H9 (cell line): Measurements from ENCODE around the gene CCSER2. TPM values are rescaled to one million over a fixed set of nuclear protein-coding genes. Genes with fewer than 3 reads are reported as not detected.

Experiments used
- DNase-seq: peaks from one replicate; pipeline ENCODE4 v3.0.0-alpha.2; 2017
- H2AFZ ChIP-seq: one replicate; pipeline ENCODE4 v1.6.1; 2013; ENCODE audit warnings: mild to moderate bottlenecking, low read length, control low read depth, moderate library complexity
- H2AK5ac ChIP-seq: 2 replicates; pipeline ENCODE4 v1.6.1; 2013; ENCODE audit warnings: low read length, control low read depth, mixed read lengths; ENCODE audit not compliant: insufficient read length
- H2BK120ac ChIP-seq: one replicate; pipeline ENCODE4 v1.6.1; 2013; ENCODE audit warnings: low read depth, mild to moderate bottlenecking, low read length, control low read depth, inconsistent platforms; ENCODE audit not compliant: poor library complexity, severe bottlenecking
- H2BK12ac ChIP-seq: 2 replicates; pipeline ENCODE4 v1.6.1; 2013; ENCODE audit warnings: low read length, control low read depth, mixed read lengths, low read depth; ENCODE audit not compliant: insufficient read length
- H2BK15ac ChIP-seq: 2 replicates; pipeline ENCODE4 v1.6.1; 2013; ENCODE audit warnings: low read depth, low read length, control low read depth
- H2BK20ac ChIP-seq: one replicate; pipeline ENCODE4 v1.6.1; 2013; ENCODE audit warnings: low read depth, mild to moderate bottlenecking, low read length, control low read depth, inconsistent platforms; ENCODE audit not compliant: poor library complexity, severe bottlenecking
- H2BK5ac ChIP-seq: 2 replicates; pipeline ENCODE4 v1.6.1; 2013; ENCODE audit warnings: low read length, control low read depth, mixed read lengths; ENCODE audit not compliant: insufficient read length
- H3K14ac ChIP-seq: 2 replicates; pipeline ENCODE4 v1.6.1; 2013; ENCODE audit warnings: low read length, control low read depth; ENCODE audit not compliant: insufficient read depth
- H3K18ac ChIP-seq: 2 replicates; pipeline ENCODE4 v1.6.1; 2013; ENCODE audit warnings: low read depth, mild to moderate bottlenecking, mixed read lengths, low read length, control low read depth; ENCODE audit not compliant: insufficient read length
- H3K23ac ChIP-seq: 2 replicates; pipeline ENCODE4 v1.6.1; 2013; ENCODE audit warnings: low read length, control low read depth, mixed read lengths, low read depth; ENCODE audit not compliant: insufficient read length
- H3K23me2 ChIP-seq: 2 replicates; pipeline ENCODE4 v1.6.1; 2013; ENCODE audit warnings: low read depth, mild to moderate bottlenecking, mixed read lengths, low read length, control low read depth; ENCODE audit not compliant: insufficient read length, poor library complexity, severe bottlenecking
- H3K27ac ChIP-seq: 2 replicates; pipeline ENCODE4 v1.5.1; 2013; ENCODE audit warnings: low read length, control low read depth, mixed read lengths, low read depth; ENCODE audit not compliant: insufficient read length
- H3K27me3 ChIP-seq: 2 replicates; pipeline ENCODE4 v1.6.1; 2013; ENCODE audit warnings: low read length, control low read depth, inconsistent platforms; ENCODE audit not compliant: insufficient read depth
- H3K4ac ChIP-seq: 2 replicates; pipeline ENCODE4 v1.6.1; 2013; ENCODE audit warnings: low read depth, mild to moderate bottlenecking, control low read depth, inconsistent platforms, low read length, moderate library complexity
- H3K4me1 ChIP-seq: 2 replicates; pipeline ENCODE4 v1.6.1; 2013; ENCODE audit warnings: low read length, control low read depth, inconsistent platforms; ENCODE audit not compliant: insufficient read depth
- H3K4me2 ChIP-seq: 2 replicates; pipeline ENCODE4 v1.6.1; 2013; ENCODE audit warnings: low read length, control low read depth, mixed read lengths; ENCODE audit not compliant: insufficient read length, insufficient read depth
- H3K56ac ChIP-seq: 2 replicates; pipeline ENCODE4 v1.6.1; 2013; ENCODE audit warnings: low read depth, mild to moderate bottlenecking, mixed read lengths, low read length, control low read depth; ENCODE audit not compliant: insufficient read length
- H3K79me1 ChIP-seq: 2 replicates; pipeline ENCODE4 v1.6.1; 2013; ENCODE audit warnings: low read depth, mild to moderate bottlenecking, moderate library complexity, low read length, control low read depth, inconsistent platforms; ENCODE audit not compliant: insufficient read depth, poor library complexity, severe bottlenecking
- H3K79me2 ChIP-seq: 2 replicates; pipeline ENCODE4 v1.6.1; 2013; ENCODE audit warnings: low read length, control low read depth, inconsistent platforms; ENCODE audit not compliant: insufficient read depth
- H3K9ac ChIP-seq: 2 replicates; pipeline ENCODE4 v1.6.1; 2013; ENCODE audit warnings: low read length, control low read depth, mixed read lengths; ENCODE audit not compliant: insufficient read length; ENCODE audit errors: extremely low read depth
- H3K9me3 ChIP-seq: one replicate; pipeline ENCODE4 v1.6.1; 2013; ENCODE audit warnings: low read depth, low read length, inconsistent platforms; ENCODE audit not compliant: control insufficient read depth
- H3T11ph ChIP-seq: one replicate; pipeline ENCODE4 v1.6.1; 2013; ENCODE audit warnings: mild to moderate bottlenecking, low read length, control low read depth, inconsistent platforms
- H4K20me1 ChIP-seq: one replicate; pipeline ENCODE4 v1.6.1; 2013; ENCODE audit not compliant: control insufficient read depth, insufficient read length, insufficient read depth
- H4K5ac ChIP-seq: 2 replicates; pipeline ENCODE4 v1.6.1; 2013; ENCODE audit warnings: low read depth, mild to moderate bottlenecking, mixed read lengths, low read length, control low read depth; ENCODE audit not compliant: insufficient read length
- H4K8ac ChIP-seq: replicated peaks from 2 replicates; pipeline ENCODE4 v1.6.1; 2013; ENCODE audit warnings: low read length, control low read depth, mixed read lengths, low read depth; ENCODE audit not compliant: insufficient read length
- H4K91ac ChIP-seq: 2 replicates; pipeline ENCODE4 v1.6.1; 2013; ENCODE audit warnings: low read depth, mild to moderate bottlenecking, moderate library complexity, mixed read lengths, low read length, control low read depth; ENCODE audit not compliant: insufficient read length
- H3K27ac Mint-ChIP-seq, 3 experiments: 2 replicates in 2 of 3; 3 replicates in 1 of 3; pipeline ENCODE4 v1.8.0; 2020 to 2021; ENCODE audit warnings: mixed read lengths in 3 of 3, mild to moderate bottlenecking in 1 of 3, moderate library complexity in 1 of 3
- H3K27me3 Mint-ChIP-seq: 2 replicates; pipeline ENCODE4 v1.8.0; 2021; ENCODE audit warnings: low read depth, mild to moderate bottlenecking, moderate library complexity, mixed read lengths
- H3K36me3 Mint-ChIP-seq, 3 experiments: 2 replicates in 2 of 3; 3 replicates in 1 of 3; pipeline ENCODE4 v1.8.0; 2020 to 2021; ENCODE audit warnings: low read depth in 3 of 3, mixed read lengths in 3 of 3; ENCODE audit not compliant: insufficient read depth in 1 of 3
- H3K4me1 Mint-ChIP-seq, 2 experiments: 2 replicates each; pipeline ENCODE4 v1.8.0; 2020; ENCODE audit warnings: mixed read lengths in 2 of 2
- H3K4me3 Mint-ChIP-seq, 2 experiments: 2 replicates in 1 of 2; 3 replicates in 1 of 2; pipeline ENCODE4 v1.8.0; 2020 to 2021; ENCODE audit warnings: mild to moderate bottlenecking in 2 of 2, mixed read lengths in 2 of 2, moderate library complexity in 1 of 2
- H3K9me3 Mint-ChIP-seq, 2 experiments: 2 replicates in 1 of 2; 3 replicates in 1 of 2; pipeline ENCODE4 v1.8.0; 2020; ENCODE audit warnings: mild to moderate bottlenecking in 2 of 2, mixed read lengths in 2 of 2, moderate library complexity in 1 of 2
- total RNA-seq: library from RNA; stranded (reverse); gene quantifications from 2 replicates; pipeline ENCODE4 v1.2.1, GENCODE V29; 2021
- TF ChIP-seq, protein P1 (sequence below): fragments of 200-600 bp; sonication (generic); conservative IDR thresholded peaks from 3 replicates; pipeline ENCODE4 v1.8.0; 2021; ENCODE audit warnings: antibody characterized with exemption, mild to moderate bottlenecking

The CCSER2 gene
- total RNA-seq, 1 experiment from 2014 or later = 22.2 TPM

GRCh38 chr10:84398696-84399095 is 70.3 kb downstream of the CCSER2 start:
- H3K4ac ChIP-seq = no peak overlapping the region
- no peak overlapping the region for H4K91ac ChIP-seq
- no peak overlapping the region for H3K4me2 ChIP-seq
- H2BK20ac ChIP-seq = no peak overlapping the region
- H3K9ac ChIP-seq = no peak overlapping the region
- H3K27ac Mint-ChIP-seq = no peak overlapping the region
- H2BK5ac ChIP-seq = no peak overlapping the region
- H4K8ac ChIP-seq = no peak overlapping the region
- H3K9me3 Mint-ChIP-seq = peaks cover 18 to 24% of the 10 kb centered on the region in 2 experiments
- no peak overlapping the region for H2BK15ac ChIP-seq
- no peak overlapping the region for H3K56ac ChIP-seq
- H3K27me3 ChIP-seq = no peaks in the 10 kb centered on the region
- peaks cover 1% of the 10 kb centered on the region; the same call in 1 of the 2 replicates for H3K79me2 ChIP-seq
- H3K23ac ChIP-seq = no peak overlapping the region
- no peak overlapping the region for H2AK5ac ChIP-seq
- H3K4me1 Mint-ChIP-seq = peaks cover 24 to 26% of the 10 kb centered on the region in 2 experiments
- no peak overlapping the region for H3K14ac ChIP-seq
- peaks cover 18 to 33% (median 26%) of the 10 kb centered on the region in 3 experiments for H3K36me3 Mint-ChIP-seq
- H3K27me3 Mint-ChIP-seq = no peaks in the 10 kb centered on the region
- H3K9me3 ChIP-seq = no peaks in the 10 kb centered on the region
- no peak overlapping the region for H4K5ac ChIP-seq
- H2BK12ac ChIP-seq = no peak overlapping the region
- no peak overlapping the region for H3K18ac ChIP-seq
- no peaks in the 10 kb centered on the region for H3K23me2 ChIP-seq
- H2BK120ac ChIP-seq = no peak overlapping the region
- H2AFZ ChIP-seq = no peak overlapping the region
- DNase-seq = no peak
- TF ChIP-seq, protein P1, sequence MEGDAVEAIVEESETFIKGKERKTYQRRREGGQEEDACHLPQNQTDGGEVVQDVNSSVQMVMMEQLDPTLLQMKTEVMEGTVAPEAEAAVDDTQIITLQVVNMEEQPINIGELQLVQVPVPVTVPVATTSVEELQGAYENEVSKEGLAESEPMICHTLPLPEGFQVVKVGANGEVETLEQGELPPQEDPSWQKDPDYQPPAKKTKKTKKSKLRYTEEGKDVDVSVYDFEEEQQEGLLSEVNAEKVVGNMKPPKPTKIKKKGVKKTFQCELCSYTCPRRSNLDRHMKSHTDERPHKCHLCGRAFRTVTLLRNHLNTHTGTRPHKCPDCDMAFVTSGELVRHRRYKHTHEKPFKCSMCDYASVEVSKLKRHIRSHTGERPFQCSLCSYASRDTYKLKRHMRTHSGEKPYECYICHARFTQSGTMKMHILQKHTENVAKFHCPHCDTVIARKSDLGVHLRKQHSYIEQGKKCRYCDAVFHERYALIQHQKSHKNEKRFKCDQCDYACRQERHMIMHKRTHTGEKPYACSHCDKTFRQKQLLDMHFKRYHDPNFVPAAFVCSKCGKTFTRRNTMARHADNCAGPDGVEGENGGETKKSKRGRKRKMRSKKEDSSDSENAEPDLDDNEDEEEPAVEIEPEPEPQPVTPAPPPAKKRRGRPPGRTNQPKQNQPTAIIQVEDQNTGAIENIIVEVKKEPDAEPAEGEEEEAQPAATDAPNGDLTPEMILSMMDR = no peak
- no peaks in the 10 kb centered on the region for H3K4me1 ChIP-seq
- H3K4me3 Mint-ChIP-seq = no peak overlapping the region
- H4K20me1 ChIP-seq = no peaks in the 10 kb centered on the region
- no peak overlapping the region for H3T11ph ChIP-seq
- no peaks in the 10 kb centered on the region for H3K79me1 ChIP-seq
- H3K27ac ChIP-seq = no peak overlapping the region
